Calu3 (cell line): ENCODE measurements around the gene RNF167. TPM values are rescaled to one million over a fixed set of nuclear protein-coding genes. Genes with fewer than 3 reads are reported as not detected.
A peak's percentile ranks its signal among the peaks of the same experiment; 100 is the strongest.

Experiments
- BruUV-seq: library from RNA; stranded (reverse); fragments of 400-500 nt; replicated peaks from 2 replicates; lab custom pipeline; 2021; lab: Mats Ljungman, UMichigan
- CTCF ChIA-PET: fragments of 300-600 bp; sonication (Branson Sonifier 250); formaldehyde crosslinking; loops from one replicate; lab custom pipeline; 2022; ENCODE audit warnings: antibody characterized with exemption; lab: Charles Lee
- DNase-seq: peaks from one replicate; pipeline ENCODE4 v3.0.0; 2022
- H3K27ac Mint-ChIP-seq: one replicate; pipeline ENCODE4 v1.8.0; 2022; ENCODE audit warnings: mixed read lengths; ENCODE audit not compliant: unreplicated experiment
- H3K27me3 Mint-ChIP-seq: one replicate; pipeline ENCODE4 v1.8.0; 2022; ENCODE audit warnings: mixed read lengths; ENCODE audit not compliant: unreplicated experiment
- H3K36me3 Mint-ChIP-seq: one replicate; pipeline ENCODE4 v1.8.0; 2022; ENCODE audit warnings: mild to moderate bottlenecking, moderate library complexity, mixed read lengths; ENCODE audit not compliant: insufficient read depth, unreplicated experiment
- H3K4me1 Mint-ChIP-seq: one replicate; pipeline ENCODE4 v1.8.0; 2022; ENCODE audit warnings: mild to moderate bottlenecking, low read depth, mixed read lengths; ENCODE audit not compliant: unreplicated experiment
- H3K4me3 Mint-ChIP-seq: one replicate; pipeline ENCODE4 v1.8.0; 2022; ENCODE audit warnings: mild to moderate bottlenecking, low read depth, moderate library complexity, mixed read lengths; ENCODE audit not compliant: unreplicated experiment
- H3K9me3 Mint-ChIP-seq: one replicate; pipeline ENCODE4 v1.8.0; 2022; ENCODE audit warnings: low read depth, mixed read lengths; ENCODE audit not compliant: unreplicated experiment
- intact Hi-C: fragments of 100-400 bp; cut with micrococcal nuclease; formaldehyde crosslinking; loops from one replicate; pipeline ENCODE4 v1.10.0; 2022; ENCODE audit not compliant: unreplicated experiment
- total RNA-seq: library from RNA; stranded (reverse); gene quantifications from 2 replicates; pipeline ENCODE4 v1.2.3, GENCODE V29; 2022
- TF ChIP-seq, protein P1 (sequence below): fragments of 200-600 bp; IDR thresholded peaks from one replicate; pipeline ENCODE4 v1.8.0; 2022; ENCODE audit warnings: antibody characterized with exemption; ENCODE audit not compliant: unreplicated experiment

Gene RNF167
- total RNA-seq, 1 experiment from 2014 or later = 65.2 TPM

DNA sequence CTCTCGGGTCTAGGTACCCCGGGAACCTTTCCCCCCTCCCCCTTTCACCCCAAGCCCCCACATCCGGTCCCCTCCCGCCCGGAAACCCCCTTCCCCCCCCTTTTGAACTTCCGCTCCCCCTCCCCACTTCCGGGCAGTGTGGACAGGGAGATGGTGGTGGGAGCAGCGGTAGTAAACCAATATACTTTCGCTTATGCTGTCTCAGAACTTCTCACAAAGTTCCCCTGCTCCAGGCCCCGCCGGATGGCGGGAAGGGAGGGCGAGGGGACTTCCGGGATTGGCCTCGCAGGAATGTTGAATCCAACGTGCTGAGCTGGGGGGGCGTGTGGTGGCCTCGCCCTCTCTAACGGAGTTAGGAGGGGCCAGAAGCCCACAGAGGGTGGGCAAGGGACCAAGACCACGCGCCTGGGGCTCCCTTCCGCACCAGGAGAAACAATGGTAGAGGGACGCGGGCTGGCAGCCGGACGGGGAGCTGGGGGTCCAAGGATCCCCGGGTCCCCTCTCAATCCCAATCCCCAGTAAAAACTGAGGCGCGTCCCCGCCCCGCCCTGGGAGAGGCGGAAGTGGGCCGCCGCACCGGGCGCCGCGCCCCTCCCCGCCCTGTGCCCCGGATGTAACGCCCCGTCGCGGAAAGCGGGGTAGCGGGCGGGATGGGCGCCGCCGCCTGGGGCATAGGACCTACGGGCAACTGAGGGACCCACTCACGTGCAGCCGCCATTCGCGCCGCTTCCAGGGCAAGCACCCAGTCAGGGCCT, 7.5 kb downstream of the RNF167 start:
- DNase-seq = peak; percentile 44
- Mint-ChIP-seq H3K4me3 (peak overlapping the region; percentile 89), H3K9me3 (no peaks in the 10 kb centered on the region), H3K4me1 (peaks cover 28% of the 10 kb centered on the region), H3K27ac (peak overlapping the region; percentile 98), H3K27me3 (no peaks in the 10 kb centered on the region), H3K36me3 (peaks cover 67% of the 10 kb centered on the region)
- TF ChIP-seq, protein P1, sequence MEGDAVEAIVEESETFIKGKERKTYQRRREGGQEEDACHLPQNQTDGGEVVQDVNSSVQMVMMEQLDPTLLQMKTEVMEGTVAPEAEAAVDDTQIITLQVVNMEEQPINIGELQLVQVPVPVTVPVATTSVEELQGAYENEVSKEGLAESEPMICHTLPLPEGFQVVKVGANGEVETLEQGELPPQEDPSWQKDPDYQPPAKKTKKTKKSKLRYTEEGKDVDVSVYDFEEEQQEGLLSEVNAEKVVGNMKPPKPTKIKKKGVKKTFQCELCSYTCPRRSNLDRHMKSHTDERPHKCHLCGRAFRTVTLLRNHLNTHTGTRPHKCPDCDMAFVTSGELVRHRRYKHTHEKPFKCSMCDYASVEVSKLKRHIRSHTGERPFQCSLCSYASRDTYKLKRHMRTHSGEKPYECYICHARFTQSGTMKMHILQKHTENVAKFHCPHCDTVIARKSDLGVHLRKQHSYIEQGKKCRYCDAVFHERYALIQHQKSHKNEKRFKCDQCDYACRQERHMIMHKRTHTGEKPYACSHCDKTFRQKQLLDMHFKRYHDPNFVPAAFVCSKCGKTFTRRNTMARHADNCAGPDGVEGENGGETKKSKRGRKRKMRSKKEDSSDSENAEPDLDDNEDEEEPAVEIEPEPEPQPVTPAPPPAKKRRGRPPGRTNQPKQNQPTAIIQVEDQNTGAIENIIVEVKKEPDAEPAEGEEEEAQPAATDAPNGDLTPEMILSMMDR = no peak
- BruUV-seq = no TSS peak
- CTCF ChIA-PET = interaction anchor here (0.7 kb wide), 1 partner anchor 156 kb away, joined by 4 read pairs; no protein-coding TSS in a partner anchor
- intact Hi-C loops = no loop called here

DNA sequence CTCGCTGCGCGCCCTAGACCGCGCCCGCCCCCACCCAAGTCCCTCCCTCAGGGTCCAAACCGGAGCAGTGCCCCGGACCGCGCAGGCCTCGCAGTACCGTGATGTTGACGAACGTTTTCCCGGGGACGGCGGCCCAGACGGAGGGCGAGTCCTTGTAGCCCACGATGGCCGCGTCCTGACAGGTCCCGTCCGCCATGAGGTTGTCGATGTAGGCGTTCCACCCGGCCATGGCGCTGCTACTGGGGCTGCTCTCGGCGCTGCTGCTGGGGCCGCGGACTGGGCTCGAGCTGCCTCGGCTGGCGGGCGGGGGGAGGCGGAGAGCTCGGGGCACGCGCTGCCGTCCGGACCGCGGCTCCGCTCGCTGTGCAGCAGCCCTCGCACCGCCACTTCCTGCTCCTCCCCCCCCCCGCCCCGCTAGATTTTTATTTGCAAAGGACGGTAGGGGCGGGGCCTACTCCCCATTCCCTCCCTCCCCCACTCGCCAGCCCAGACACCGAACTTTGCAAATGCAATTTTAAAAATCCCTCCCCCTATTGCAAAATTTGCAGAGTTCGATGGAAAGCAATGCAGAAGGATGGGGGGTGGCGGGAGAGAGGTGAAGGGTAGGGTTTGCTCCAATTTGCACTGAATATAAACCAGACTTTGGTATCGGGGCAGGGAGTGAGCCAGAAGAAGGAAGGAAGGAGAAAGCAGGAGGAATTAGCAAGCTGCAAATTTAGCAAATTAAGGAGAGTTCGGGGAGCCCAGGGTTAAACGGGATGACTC, 8.3 kb downstream of the RNF167 start, which contains the start of gene PFN1:
Gene PFN1 (minus strand): TSS at position 365 of the 765 bp plus-strand sequence. CDS start 136 bp downstream, at position 229.
- peak; percentile 83 for DNase-seq
- BruUV-seq = no TSS peak
- CTCF ChIA-PET = no interaction called here
- peaks cover 28% of the 10 kb centered on the region for H3K4me1 Mint-ChIP-seq
- no peaks in the 10 kb centered on the region for H3K9me3 Mint-ChIP-seq
- peaks cover 59% of the 10 kb centered on the region for H3K36me3 Mint-ChIP-seq
- H3K27me3 Mint-ChIP-seq = no peaks in the 10 kb centered on the region
- intact Hi-C loops = no loop called here
- TF ChIP-seq, protein P1 = no peak
- peak within 1 kb of the TSS; percentile 98 for H3K27ac Mint-ChIP-seq
- peak within 1 kb of the TSS; percentile 89 for H3K4me3 Mint-ChIP-seq

- DNase-seq = peak; percentile 85
- peaks cover 28% of the 10 kb centered on the region for H3K4me1 Mint-ChIP-seq
- H3K27me3 Mint-ChIP-seq = no peaks in the 10 kb centered on the region
- no peaks in the 10 kb centered on the region for H3K9me3 Mint-ChIP-seq
- no TSS peak for BruUV-seq
- intact Hi-C loops = no loop called here
- CTCF ChIA-PET = no interaction called here
- H3K4me3 Mint-ChIP-seq = peak overlapping the region; percentile 89
- peak overlapping the region; percentile 69 for H3K27ac Mint-ChIP-seq
- H3K36me3 Mint-ChIP-seq = peaks cover 55% of the 10 kb centered on the region
- TF ChIP-seq, protein P1 = no peak
Measured at GRCh38 chr17:4948931-4949320, 8.9 kb downstream of the RNF167 start.

GRCh38 chr17:4949321-4950074, 9.4 kb downstream of the RNF167 start:
- TF ChIP-seq, protein P1 = no peak
- Mint-ChIP-seq H3K4me3 (peak overlapping the region; percentile 89), H3K36me3 (peaks cover 51% of the 10 kb centered on the region), H3K27me3 (no peaks in the 10 kb centered on the region), H3K4me1 (peaks cover 27% of the 10 kb centered on the region), H3K27ac (no peak overlapping the region), H3K9me3 (no peaks in the 10 kb centered on the region)
- BruUV-seq = no TSS peak
- CTCF ChIA-PET = no interaction called here
- DNase-seq = peak; percentile 57
- intact Hi-C loops = no loop called here
